WTC11 (cell line): ENCODE data around the gene TRIOBP.
A peak's percentile ranks its signal among the peaks of the same experiment; 100 is the strongest.

Experiments used
- CTCF ChIP-seq: fragments of 200-600 bp; IDR thresholded peaks from 2 replicates; pipeline ENCODE4 v1.8.0; 2022; ENCODE audit warnings: antibody characterized with exemption
- E2F5 ChIP-seq: sonication (generic); formaldehyde crosslinking; IDR thresholded peaks from 2 replicates; pipeline ENCODE4 v1.8.1; 2022; ENCODE audit warnings: mild to moderate bottlenecking, moderate library complexity, missing genetic modification reagents
- ESRRA ChIP-seq: sonication (generic); formaldehyde crosslinking; IDR thresholded peaks from 2 replicates; pipeline ENCODE4 v1.8.1; 2022; ENCODE audit warnings: mild to moderate bottlenecking, missing genetic modification reagents, borderline replicate concordance
- NFYB ChIP-seq: sonication (generic); formaldehyde crosslinking; conservative IDR thresholded peaks from 2 replicates; pipeline ENCODE4 v1.8.0; 2022; ENCODE audit warnings: low read depth, missing genetic modification reagents
- PRDM15 ChIP-seq: sonication (generic); formaldehyde crosslinking; IDR thresholded peaks from 2 replicates; pipeline ENCODE4 v1.8.0; 2022; ENCODE audit warnings: missing genetic modification reagents
- TP53 ChIP-seq: sonication (generic); formaldehyde crosslinking; IDR thresholded peaks from 2 replicates; pipeline ENCODE4 v1.8.1; 2023; ENCODE audit warnings: mild to moderate bottlenecking, missing genetic modification reagents
- TF ChIP-seq, protein P1 (sequence below): sonication (generic); formaldehyde crosslinking; IDR thresholded peaks from 2 replicates; pipeline ENCODE4 v1.8.0; 2022; ENCODE audit warnings: mild to moderate bottlenecking, missing genetic modification reagents

GRCh38 chr22:37802310-37803194 lies 105.7 kb downstream of the TRIOBP start:
- TF ChIP-seq TP53 (no peak; the same call in 1 of the 2 replicates), CTCF (no peak), E2F5 (CRISPR knock-in tag) (0 out of 2 replicates have a peak, but pooled peaks have one; percentile 44), ESRRA (CRISPR knock-in tag) (no peak), PRDM15 (CRISPR knock-in tag) (no peak), NFYB (no peak)
- TF ChIP-seq, protein P1, sequence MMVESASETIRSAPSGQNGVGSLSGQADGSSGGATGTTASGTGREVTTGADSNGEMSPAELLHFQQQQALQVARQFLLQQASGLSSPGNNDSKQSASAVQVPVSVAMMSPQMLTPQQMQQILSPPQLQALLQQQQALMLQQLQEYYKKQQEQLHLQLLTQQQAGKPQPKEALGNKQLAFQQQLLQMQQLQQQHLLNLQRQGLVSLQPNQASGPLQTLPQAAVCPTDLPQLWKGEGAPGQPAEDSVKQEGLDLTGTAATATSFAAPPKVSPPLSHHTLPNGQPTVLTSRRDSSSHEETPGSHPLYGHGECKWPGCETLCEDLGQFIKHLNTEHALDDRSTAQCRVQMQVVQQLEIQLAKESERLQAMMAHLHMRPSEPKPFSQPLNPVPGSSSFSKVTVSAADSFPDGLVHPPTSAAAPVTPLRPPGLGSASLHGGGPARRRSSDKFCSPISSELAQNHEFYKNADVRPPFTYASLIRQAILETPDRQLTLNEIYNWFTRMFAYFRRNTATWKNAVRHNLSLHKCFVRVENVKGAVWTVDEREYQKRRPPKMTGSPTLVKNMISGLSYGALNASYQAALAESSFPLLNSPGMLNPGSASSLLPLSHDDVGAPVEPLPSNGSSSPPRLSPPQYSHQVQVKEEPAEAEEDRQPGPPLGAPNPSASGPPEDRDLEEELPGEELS = no peak; the same call in 1 of the 2 replicates
